GM23338 (cell line): ENCODE measurements around the gene EGLN2. TPM values are rescaled to one million over a fixed set of nuclear protein-coding genes. Genes with fewer than 3 reads are reported as not detected.

ENCODE experiments used
- ATAC-seq: fragments of 200-7000 bp; cut with Tn5 transposase; 3 replicates; pipeline ENCODE4 v1.9.1; 2020
- DNase-seq: peaks from one replicate; pipeline ENCODE4 v3.0.0-alpha.2; 2015; ENCODE audit warnings: low spot score
- H2AFZ ChIP-seq: fragments of 200-600 bp; sonication (generic); 2 replicates; pipeline ENCODE4 v1.8.0; 2016; ENCODE audit warnings: antibody characterized with exemption, mild to moderate bottlenecking, moderate library complexity
- H3F3A ChIP-seq: fragments of 200-600 bp; sonication (generic); replicated peaks from 2 replicates; pipeline ENCODE4 v1.8.0; 2017; ENCODE audit warnings: antibody characterized with exemption, mixed run types, low read depth
- H3K27ac ChIP-seq: fragments of 200-600 bp; sonication (generic); 2 replicates; pipeline ENCODE4 v1.6.1; 2016; ENCODE audit warnings: low read depth
- H3K27me3 ChIP-seq: fragments of 200-600 bp; sonication (generic); 2 replicates; pipeline ENCODE4 v1.8.0; 2016; ENCODE audit warnings: mild to moderate bottlenecking, mixed run types, moderate library complexity; ENCODE audit not compliant: insufficient read depth
- H3K36me3 ChIP-seq: fragments of 200-600 bp; sonication (generic); 2 replicates; pipeline ENCODE4 v1.8.0; 2016; ENCODE audit warnings: mild to moderate bottlenecking; ENCODE audit not compliant: insufficient read depth
- H3K4me1 ChIP-seq: fragments of 200-600 bp; sonication (generic); 2 replicates; pipeline ENCODE4 v1.8.0; 2016; ENCODE audit warnings: mild to moderate bottlenecking, moderate library complexity; ENCODE audit not compliant: insufficient read depth
- H3K4me2 ChIP-seq: fragments of 200-600 bp; sonication (generic); 2 replicates; pipeline ENCODE4 v1.7.1; 2017; ENCODE audit warnings: mixed run types
- H3K4me3 ChIP-seq: fragments of 200-600 bp; sonication (generic); 2 replicates; pipeline ENCODE4 v1.6.1; 2016; ENCODE audit warnings: mixed run types
- H3K79me2 ChIP-seq: fragments of 200-600 bp; sonication (generic); replicated peaks from 2 replicates; pipeline ENCODE4 v1.8.0; 2017; ENCODE audit warnings: mild to moderate bottlenecking; ENCODE audit not compliant: insufficient read depth
- H3K9me2 ChIP-seq: fragments of 200-600 bp; sonication (generic); 2 replicates; pipeline ENCODE4 v1.8.0; 2017; ENCODE audit not compliant: insufficient read depth
- H4K20me1 ChIP-seq: fragments of 200-600 bp; sonication (generic); replicated peaks from 2 replicates; pipeline ENCODE4 v1.8.0; 2017; ENCODE audit warnings: mild to moderate bottlenecking; ENCODE audit not compliant: insufficient read depth
- H3K27ac Mint-ChIP-seq: 2 replicates; pipeline ENCODE4 v1.8.0; 2020; ENCODE audit warnings: inconsistent platforms, mild to moderate bottlenecking, moderate library complexity, mixed read lengths
- H3K27me3 Mint-ChIP-seq: 3 replicates; pipeline ENCODE4 v1.8.0; 2022; ENCODE audit warnings: low read depth, mild to moderate bottlenecking, moderate library complexity, mixed read lengths, inconsistent platforms; ENCODE audit not compliant: insufficient read depth, poor library complexity
- H3K36me3 Mint-ChIP-seq: 3 replicates; pipeline ENCODE4 v1.8.0; 2021; ENCODE audit warnings: low read depth, mild to moderate bottlenecking, inconsistent platforms, moderate library complexity, mixed read lengths
- H3K4me1 Mint-ChIP-seq: 3 replicates; pipeline ENCODE4 v1.8.0; 2020; ENCODE audit warnings: mild to moderate bottlenecking, inconsistent platforms, mixed read lengths
- H3K4me3 Mint-ChIP-seq: 3 replicates; pipeline ENCODE4 v1.8.0; 2021; ENCODE audit warnings: moderate library complexity, mild to moderate bottlenecking, inconsistent platforms, mixed read lengths
- H3K9me3 Mint-ChIP-seq: 3 replicates; pipeline ENCODE4 v1.8.0; 2020; ENCODE audit warnings: moderate library complexity, mild to moderate bottlenecking, inconsistent platforms, mixed read lengths
- EZH2phosphoT487 ChIP-seq: fragments of 200-600 bp; sonication (generic); IDR thresholded peaks from one replicate; pipeline ENCODE4 v1.8.1; 2018; ENCODE audit warnings: antibody characterized with exemption; ENCODE audit not compliant: unreplicated experiment
- JUNB ChIP-seq: IDR thresholded peaks from one replicate; pipeline ENCODE4 v1.6.1; 2016; ENCODE audit warnings: antibody characterized with exemption; ENCODE audit not compliant: unreplicated experiment
- NANOG ChIP-seq: IDR thresholded peaks from 2 replicates; pipeline ENCODE4 v1.6.1; 2016; ENCODE audit warnings: antibody characterized with exemption, borderline replicate concordance
- POLR2AphosphoS5 ChIP-seq: IDR thresholded peaks from 2 replicates; pipeline ENCODE4 v1.6.1; 2016; ENCODE audit warnings: antibody characterized with exemption, low read depth
- ZNF114 ChIP-seq: fragments of 250-450 bp; sonication (Bioruptor Pico); IDR thresholded peaks from 2 replicates; pipeline ENCODE4 v1.5.0; 2020; ENCODE audit warnings: mild to moderate bottlenecking, moderate library complexity
- ZNF462 ChIP-seq: fragments of 250-450 bp; sonication (Bioruptor Pico); IDR thresholded peaks from 2 replicates; pipeline ENCODE4 v1.5.0; 2020; ENCODE audit warnings: mild to moderate bottlenecking, moderate library complexity
- polyA plus RNA-seq: library from polyadenylated mRNA; unstranded; fragments of >200 nt; fragmentation: Nextera tagmentation; extraction: Ambion mirVana; gene quantifications from 2 replicates; pipeline ENCODE4 v1.2.1, GENCODE V29; 2016
- total RNA-seq: library from RNA; depleted of rRNA; stranded (reverse); fragments of >200 nt; shearing (Covaris generic); gene quantifications from 2 replicates; pipeline ENCODE4 v1.2.3, GENCODE V29; 2014
- TF ChIP-seq, protein P1 (sequence below), 2 experiments: fragments of 200-600 bp in 1 of 2; sonication (generic) in 1 of 2; conservative IDR thresholded peaks; 2 replicates each; pipeline versions ENCODE4 v1.5.1 to v1.6.1; 2016 to 2017; ENCODE audit warnings: antibody characterized with exemption in 2 of 2, low read depth in 2 of 2, mild to moderate bottlenecking in 2 of 2, moderate library complexity in 1 of 2

Gene EGLN2
- total and polyA plus RNA-seq, 2 experiments from 2014 or later = 59.9 to 118 TPM

DNA sequence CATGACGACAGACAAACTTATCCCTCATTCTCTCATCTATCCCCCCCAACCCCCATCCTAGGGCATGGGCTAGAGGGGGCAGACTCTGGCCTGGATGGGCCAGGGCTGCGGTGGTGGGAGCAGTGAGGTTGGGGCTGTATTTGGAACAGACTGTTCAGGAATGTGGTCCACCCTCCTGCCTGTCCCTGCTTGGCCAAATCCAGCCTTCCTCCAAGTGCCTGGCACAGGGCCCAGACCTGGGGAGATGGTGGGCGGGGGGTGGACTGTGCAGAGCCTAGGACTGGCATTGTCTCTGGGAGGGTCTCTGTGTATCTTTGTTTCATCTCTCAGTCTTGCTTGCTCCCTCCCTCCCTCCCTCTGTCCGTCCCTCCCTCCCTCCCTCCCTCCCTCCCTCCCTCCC lies 14.2 kb downstream of the EGLN2 start:
- Histone ChIP-seq H3K36me3 (no peaks in the 10 kb centered on the region), H4K20me1 (peaks cover under 1% of the 10 kb centered on the region; the same call in 1 of the 2 replicates), H3K4me1 (peaks cover 8% of the 10 kb centered on the region; the same call in 1 of the 2 replicates), H3K4me3 (no peak overlapping the region), H3F3A (peaks cover 12% of the 10 kb centered on the region), H3K27me3 (peaks cover 26% of the 10 kb centered on the region), H2AFZ (no peak overlapping the region), H3K4me2 (no peak overlapping the region), H3K27ac (no peak overlapping the region), H3K79me2 (peaks cover under 1% of the 10 kb centered on the region; the same call in 1 of the 2 replicates), H3K9me2 (no peaks in the 10 kb centered on the region)
- TF ChIP-seq EZH2phosphoT487 (no peak), ZNF114 (CRISPR knock-in tag) (no peak), JUNB (no peak)
- TF ChIP-seq, protein P1, sequence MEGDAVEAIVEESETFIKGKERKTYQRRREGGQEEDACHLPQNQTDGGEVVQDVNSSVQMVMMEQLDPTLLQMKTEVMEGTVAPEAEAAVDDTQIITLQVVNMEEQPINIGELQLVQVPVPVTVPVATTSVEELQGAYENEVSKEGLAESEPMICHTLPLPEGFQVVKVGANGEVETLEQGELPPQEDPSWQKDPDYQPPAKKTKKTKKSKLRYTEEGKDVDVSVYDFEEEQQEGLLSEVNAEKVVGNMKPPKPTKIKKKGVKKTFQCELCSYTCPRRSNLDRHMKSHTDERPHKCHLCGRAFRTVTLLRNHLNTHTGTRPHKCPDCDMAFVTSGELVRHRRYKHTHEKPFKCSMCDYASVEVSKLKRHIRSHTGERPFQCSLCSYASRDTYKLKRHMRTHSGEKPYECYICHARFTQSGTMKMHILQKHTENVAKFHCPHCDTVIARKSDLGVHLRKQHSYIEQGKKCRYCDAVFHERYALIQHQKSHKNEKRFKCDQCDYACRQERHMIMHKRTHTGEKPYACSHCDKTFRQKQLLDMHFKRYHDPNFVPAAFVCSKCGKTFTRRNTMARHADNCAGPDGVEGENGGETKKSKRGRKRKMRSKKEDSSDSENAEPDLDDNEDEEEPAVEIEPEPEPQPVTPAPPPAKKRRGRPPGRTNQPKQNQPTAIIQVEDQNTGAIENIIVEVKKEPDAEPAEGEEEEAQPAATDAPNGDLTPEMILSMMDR (conservative IDR thresholded peaks at IDR 0.05; ENCODE audit: low read depth in 2 of 2) = no peak
- Mint-ChIP-seq H3K4me1 (peaks cover 30% of the 10 kb centered on the region), H3K36me3 (peaks cover 12% of the 10 kb centered on the region), H3K4me3 (peak overlapping the region; percentile 83; the same call in 2 of the 3 replicates), H3K27me3 (peaks cover 22% of the 10 kb centered on the region), H3K27ac (no peak overlapping the region), H3K9me3 (no peaks in the 10 kb centered on the region; the same call in 2 of the 3 replicates)
- ATAC-seq (no peak), DNase-seq (no peak)

- H3K9me3 Mint-ChIP-seq = no peaks in the 10 kb centered on the region; the same call in 2 of the 3 replicates
- no peaks in the 10 kb centered on the region; the same call in 2 of the 3 replicates for H3K36me3 Mint-ChIP-seq
- no peak overlapping the region for H3K4me2 ChIP-seq
- TF ChIP-seq POLR2AphosphoS5 (no peak), ZNF462 (CRISPR knock-in tag) (no peak), NANOG (no peak), ZNF114 (CRISPR knock-in tag) (no peak)
- TF ChIP-seq, protein P1 (conservative IDR thresholded peaks at IDR 0.05; ENCODE audit: low read depth in 2 of 2) = no peak
- no peak overlapping the region for H3K27ac ChIP-seq
- no peak overlapping the region for H2AFZ ChIP-seq
- H3F3A ChIP-seq = peaks cover 3% of the 10 kb centered on the region; the same call in 1 of the 2 replicates
- peaks cover 8% of the 10 kb centered on the region; the same call in 1 of the 2 replicates for H3K4me1 ChIP-seq
- no peaks in the 10 kb centered on the region for H3K9me2 ChIP-seq
- ATAC-seq = no peak
- H3K4me1 Mint-ChIP-seq = peaks cover 31% of the 10 kb centered on the region
- H4K20me1 ChIP-seq = no peaks in the 10 kb centered on the region
- no peak for DNase-seq
- no peaks in the 10 kb centered on the region for H3K36me3 ChIP-seq
- peaks cover 24% of the 10 kb centered on the region for H3K27me3 Mint-ChIP-seq
- no peak overlapping the region for H3K4me3 ChIP-seq
- no peak overlapping the region for H3K4me3 Mint-ChIP-seq
- H3K79me2 ChIP-seq = no peaks in the 10 kb centered on the region
- H3K27me3 ChIP-seq = peaks cover 26% of the 10 kb centered on the region
- H3K27ac Mint-ChIP-seq = no peak overlapping the region
These were observed 16.2 kb downstream of the EGLN2 start for GRCh38 chr19:40815223-40815622.
